Neutrophil (primary cell): ENCODE results near the gene DENND1A.
"Not testable (repeated sequence)": the region's sequence is repeated elsewhere in the genome, so short reads cannot be mapped to it uniquely, and the experiment has no call there.

Experiments
- H3K27ac ChIP-seq: fragments of 200-600 bp; sonication (generic); 2 replicates; pipeline ENCODE4 v1.5.1; 2016; ENCODE audit warnings: mild to moderate bottlenecking, moderate library complexity
- H3K27me3 ChIP-seq: fragments of 200-600 bp; sonication (generic); 2 replicates; pipeline ENCODE4 v1.6.0; 2016; ENCODE audit warnings: mild to moderate bottlenecking
- H3K36me3 ChIP-seq: fragments of 200-600 bp; sonication (generic); 2 replicates; pipeline ENCODE4 v1.5.1; 2017
- H3K4me1 ChIP-seq, 2 experiments: fragments of 200-600 bp in 1 of 2; sonication (generic) in 1 of 2; 1 replicate in 1 of 2; 2 replicates in 1 of 2; pipeline versions ENCODE4 v1.5.1 to v1.6.1; 2013 to 2016; ENCODE audit warnings: low read depth in 1 of 2, low read length in 1 of 2, mild to moderate bottlenecking in 1 of 2, moderate library complexity in 1 of 2; ENCODE audit not compliant: control insufficient read depth in 1 of 2, insufficient read depth in 1 of 2
- H3K4me3 ChIP-seq, 2 experiments: fragments of 200-600 bp in 1 of 2; sonication (generic) in 1 of 2; 1 replicate in 1 of 2; 2 replicates in 1 of 2; pipeline ENCODE4 v1.5.1; 2013 to 2016; ENCODE audit warnings: low read depth in 1 of 2, low read length in 1 of 2, mild to moderate bottlenecking in 1 of 2, moderate library complexity in 1 of 2
- H3K9me3 ChIP-seq: fragments of 200-600 bp; sonication (generic); 2 replicates; pipeline ENCODE4 v1.5.1; 2016
- TF ChIP-seq, protein P1 (sequence below): fragments of 200-600 bp; sonication (generic); IDR thresholded peaks from 2 replicates; pipeline ENCODE4 v1.5.1; 2016; ENCODE audit warnings: antibody characterized with exemption

DENND1A gene

DNA sequence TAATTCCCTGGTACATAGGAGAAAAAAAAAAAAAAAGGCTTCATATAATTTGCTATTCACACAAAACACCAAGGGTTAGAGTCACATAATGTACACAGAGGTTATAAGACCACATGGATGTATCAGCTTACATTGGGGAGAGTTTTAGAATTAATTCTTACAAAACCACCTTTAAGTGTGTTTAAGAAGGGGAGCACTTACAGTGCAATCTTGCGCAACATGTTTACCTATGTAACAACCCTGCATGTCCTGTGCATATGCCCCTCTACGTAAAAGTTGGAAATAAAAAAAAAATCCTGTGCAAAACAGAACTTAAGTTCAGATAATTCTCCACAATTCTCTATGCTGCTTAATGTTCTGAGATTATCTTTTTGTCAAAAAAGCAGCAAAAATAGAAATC lies 190.0 kb downstream of the DENND1A start:
- H3K4me1 ChIP-seq = peaks cover 17 to 21% of the 10 kb centered on the region in 2 experiments
- no peak overlapping the region for H3K4me3 ChIP-seq
- H3K27me3 ChIP-seq = no peaks in the 10 kb centered on the region
- TF ChIP-seq, protein P1, sequence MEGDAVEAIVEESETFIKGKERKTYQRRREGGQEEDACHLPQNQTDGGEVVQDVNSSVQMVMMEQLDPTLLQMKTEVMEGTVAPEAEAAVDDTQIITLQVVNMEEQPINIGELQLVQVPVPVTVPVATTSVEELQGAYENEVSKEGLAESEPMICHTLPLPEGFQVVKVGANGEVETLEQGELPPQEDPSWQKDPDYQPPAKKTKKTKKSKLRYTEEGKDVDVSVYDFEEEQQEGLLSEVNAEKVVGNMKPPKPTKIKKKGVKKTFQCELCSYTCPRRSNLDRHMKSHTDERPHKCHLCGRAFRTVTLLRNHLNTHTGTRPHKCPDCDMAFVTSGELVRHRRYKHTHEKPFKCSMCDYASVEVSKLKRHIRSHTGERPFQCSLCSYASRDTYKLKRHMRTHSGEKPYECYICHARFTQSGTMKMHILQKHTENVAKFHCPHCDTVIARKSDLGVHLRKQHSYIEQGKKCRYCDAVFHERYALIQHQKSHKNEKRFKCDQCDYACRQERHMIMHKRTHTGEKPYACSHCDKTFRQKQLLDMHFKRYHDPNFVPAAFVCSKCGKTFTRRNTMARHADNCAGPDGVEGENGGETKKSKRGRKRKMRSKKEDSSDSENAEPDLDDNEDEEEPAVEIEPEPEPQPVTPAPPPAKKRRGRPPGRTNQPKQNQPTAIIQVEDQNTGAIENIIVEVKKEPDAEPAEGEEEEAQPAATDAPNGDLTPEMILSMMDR = no peak
- H3K27ac ChIP-seq = peak overlapping the region; percentile 70
- no peaks in the 10 kb centered on the region for H3K9me3 ChIP-seq
- no peaks in the 10 kb centered on the region for H3K36me3 ChIP-seq

DNA sequence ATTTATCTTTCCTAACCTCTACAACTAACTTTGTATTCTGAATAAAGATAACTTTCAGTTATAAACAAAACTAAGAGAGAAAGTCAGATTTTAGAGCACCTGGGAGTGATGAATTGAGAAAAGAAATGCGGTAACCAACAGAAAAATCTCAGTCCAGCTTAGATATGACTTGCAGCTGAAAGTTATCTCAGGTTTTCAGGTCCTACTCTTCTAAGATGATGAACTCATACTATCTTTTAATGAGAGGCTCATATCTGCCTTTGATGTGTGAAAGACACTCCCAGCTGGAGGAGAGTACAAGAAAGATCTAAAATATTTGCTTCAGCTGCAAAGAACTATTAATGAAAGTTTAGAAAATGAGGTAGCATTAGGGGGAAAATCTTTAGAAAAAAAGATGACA lies 190.5 kb downstream of the DENND1A start:
- Histone ChIP-seq H3K36me3 (no peaks in the 10 kb centered on the region), H3K4me3 (no peak overlapping the region), H3K9me3 (no peaks in the 10 kb centered on the region), H3K27ac (no peak overlapping the region), H3K4me1 (peaks cover 20 to 24% of the 10 kb centered on the region in 2 experiments), H3K27me3 (no peaks in the 10 kb centered on the region)
- TF ChIP-seq, protein P1 = no peak

DNA sequence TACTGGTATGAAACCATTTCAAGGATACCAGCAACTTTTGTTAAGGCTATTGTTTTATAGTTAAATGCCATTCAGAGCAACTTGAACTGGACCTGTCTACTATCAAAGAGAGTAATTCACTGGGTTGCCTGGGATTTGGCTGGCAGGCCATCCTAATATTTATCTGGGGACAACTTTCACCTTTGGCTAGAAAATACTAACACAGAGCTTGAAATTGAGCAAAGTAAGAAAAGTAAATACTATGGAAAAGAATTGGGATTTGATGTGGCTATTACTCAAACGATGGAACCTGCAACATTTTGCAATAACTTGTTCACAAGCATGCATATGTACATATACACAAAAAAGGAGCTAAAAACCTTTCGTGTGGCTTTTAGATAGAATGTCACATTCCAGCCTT lies 191.3 kb downstream of the DENND1A start:
- Histone ChIP-seq H3K36me3 (no peaks in the 10 kb centered on the region), H3K4me3 (no peak overlapping the region), H3K9me3 (no peaks in the 10 kb centered on the region), H3K4me1 (peaks cover 27 to 32% of the 10 kb centered on the region in 2 experiments), H3K27me3 (no peaks in the 10 kb centered on the region), H3K27ac (no peak overlapping the region)
- TF ChIP-seq, protein P1 = no peak

DNA sequence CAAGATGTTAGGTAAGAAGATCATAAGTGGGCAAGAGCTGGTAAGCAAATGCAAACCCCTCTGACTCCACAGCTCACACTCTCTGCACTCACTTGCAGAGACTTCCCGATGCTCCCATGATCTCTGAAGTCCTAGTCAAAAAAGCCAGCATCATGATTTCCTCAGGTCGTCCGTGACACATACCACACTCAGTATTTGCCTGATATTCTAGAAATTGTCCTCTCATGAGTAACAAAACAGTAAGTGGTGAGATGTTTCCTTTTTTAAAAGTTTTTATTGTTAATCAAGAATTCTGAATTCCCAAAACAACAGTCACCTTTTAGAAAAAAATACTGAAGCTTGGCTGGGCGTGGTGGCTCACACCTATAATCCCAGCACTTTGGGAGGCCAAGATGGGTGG lies 194.6 kb downstream of the DENND1A start:
- TF ChIP-seq, protein P1 = no peak
- Histone ChIP-seq H3K27me3 (no peaks in the 10 kb centered on the region), H3K36me3 (no peaks in the 10 kb centered on the region), H3K9me3 (no peaks in the 10 kb centered on the region), H3K27ac (no peak overlapping the region), H3K4me3 (no peak overlapping the region), H3K4me1 (peaks cover 19 to 22% of the 10 kb centered on the region in 2 experiments)

DNA sequence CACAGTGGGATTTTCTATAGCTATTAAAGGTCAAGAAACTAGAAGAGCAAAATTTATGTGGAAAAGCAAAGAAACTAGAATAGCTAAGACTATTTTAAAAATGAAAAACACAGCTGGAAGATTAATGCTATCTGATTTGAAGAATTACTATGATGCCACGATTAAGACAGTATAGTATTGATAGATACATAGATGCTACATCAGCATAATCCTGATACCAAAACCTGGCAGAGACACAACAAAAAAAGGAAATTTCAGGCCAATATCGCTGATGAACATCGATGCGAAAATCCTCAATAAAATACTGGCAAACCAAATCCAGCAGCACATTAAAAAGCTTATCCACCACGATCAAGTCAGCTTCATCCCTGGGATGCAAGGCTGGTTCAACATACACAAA lies 201.4 kb downstream of the DENND1A start:
- not testable (repeated sequence) for H3K4me1 ChIP-seq, H3K9me3 ChIP-seq, H3K4me3 ChIP-seq, H3K27ac ChIP-seq, H3K36me3 ChIP-seq, H3K27me3 ChIP-seq

DNA sequence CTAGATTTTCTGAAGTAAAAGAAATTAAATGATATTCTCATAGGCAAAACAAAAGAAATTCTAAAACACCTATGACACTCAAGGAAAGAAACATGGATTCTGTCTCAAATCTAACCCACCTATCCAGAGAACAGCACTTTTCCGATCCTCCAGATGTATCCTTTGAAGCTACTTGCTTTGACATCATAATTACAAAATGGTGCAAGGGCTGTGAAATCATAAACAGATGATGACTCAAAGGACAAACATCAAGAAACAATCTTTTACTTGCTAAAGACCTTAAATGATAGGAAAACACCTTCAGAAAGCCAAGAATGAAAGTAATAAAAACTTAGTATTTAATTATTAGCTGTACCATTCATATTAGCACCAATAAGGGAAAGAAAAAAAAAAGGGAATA lies 202.6 kb downstream of the DENND1A start:
- H3K9me3 ChIP-seq = no peaks in the 10 kb centered on the region
- no peak overlapping the region for H3K27ac ChIP-seq
- H3K36me3 ChIP-seq = no peaks in the 10 kb centered on the region
- no peaks in the 10 kb centered on the region for H3K27me3 ChIP-seq
- no peak overlapping the region for H3K4me3 ChIP-seq
- TF ChIP-seq, protein P1 = no peak
- no peaks in the 10 kb centered on the region for H3K4me1 ChIP-seq
